MCF 10A (cell line): ENCODE results near the gene PREB. TPM values are rescaled to one million over a fixed set of nuclear protein-coding genes. Genes with fewer than 3 reads are reported as not detected.
A peak's percentile ranks its signal among the peaks of the same experiment; 100 is the strongest.

Source experiments
- BruUV-seq: library from RNA; stranded (reverse); fragments of 400-500 nt; replicated peaks from 2 replicates; lab custom pipeline; 2021; lab: Mats Ljungman, UMichigan
- CTCF ChIA-PET: fragments of 300-600 bp; sonication (Branson Sonifier 250); formaldehyde crosslinking; extraction: SDS; loops from one replicate; lab custom pipeline; 2021; ENCODE audit warnings: antibody characterized with exemption, inconsistent platforms; lab: Yijun Ruan, JAX
- POLR2A ChIA-PET: fragments of 300-600, 350-650 bp; sonication (Branson Sonifier 250); formaldehyde crosslinking; extraction: SDS; loops from one replicate; lab custom pipeline; 2020; ENCODE audit warnings: antibody characterized with exemption, inconsistent platforms; lab: Yijun Ruan, JAX
- DNase-seq: peaks from one replicate; pipeline ENCODE4 v3.0.0-alpha.2; 2018; ENCODE audit not compliant: unreplicated experiment
- H3K27ac Mint-ChIP-seq: one replicate; pipeline ENCODE4 v1.8.0; 2022; ENCODE audit warnings: mild to moderate bottlenecking, low read depth, mixed read lengths; ENCODE audit not compliant: unreplicated experiment
- H3K27me3 Mint-ChIP-seq: one replicate; pipeline ENCODE4 v1.8.0; 2022; ENCODE audit warnings: mixed read lengths; ENCODE audit not compliant: insufficient read depth, unreplicated experiment
- H3K36me3 Mint-ChIP-seq: one replicate; pipeline ENCODE4 v1.8.0; 2022; ENCODE audit warnings: mild to moderate bottlenecking, moderate library complexity, mixed read lengths; ENCODE audit not compliant: insufficient read depth, unreplicated experiment
- H3K4me1 Mint-ChIP-seq: one replicate; pipeline ENCODE4 v1.8.0; 2022; ENCODE audit warnings: mixed read lengths; ENCODE audit not compliant: insufficient read depth, unreplicated experiment
- H3K4me3 Mint-ChIP-seq: one replicate; pipeline ENCODE4 v1.8.0; 2022; ENCODE audit warnings: mild to moderate bottlenecking, moderate library complexity, mixed read lengths; ENCODE audit not compliant: unreplicated experiment
- H3K9me3 Mint-ChIP-seq: one replicate; pipeline ENCODE4 v1.8.0; 2022; ENCODE audit warnings: mixed read lengths; ENCODE audit not compliant: unreplicated experiment
- intact Hi-C: fragments of 100-400 bp; cut with micrococcal nuclease; formaldehyde crosslinking; loops from 2 replicates; pipeline ENCODE4 v1.14.1; 2022
- total RNA-seq: library from RNA; stranded (reverse); gene quantifications from 2 replicates; pipeline ENCODE4 v1.2.3, GENCODE V29; 2022
- TF ChIP-seq, protein P1 (sequence below): fragments of 200-600 bp; IDR thresholded peaks from one replicate; pipeline ENCODE4 v1.8.0; 2022; ENCODE audit warnings: antibody characterized with exemption, mild to moderate bottlenecking; ENCODE audit not compliant: unreplicated experiment

The PREB gene
- total RNA-seq, 1 experiment from 2014 or later: 68.5 TPM

DNA sequence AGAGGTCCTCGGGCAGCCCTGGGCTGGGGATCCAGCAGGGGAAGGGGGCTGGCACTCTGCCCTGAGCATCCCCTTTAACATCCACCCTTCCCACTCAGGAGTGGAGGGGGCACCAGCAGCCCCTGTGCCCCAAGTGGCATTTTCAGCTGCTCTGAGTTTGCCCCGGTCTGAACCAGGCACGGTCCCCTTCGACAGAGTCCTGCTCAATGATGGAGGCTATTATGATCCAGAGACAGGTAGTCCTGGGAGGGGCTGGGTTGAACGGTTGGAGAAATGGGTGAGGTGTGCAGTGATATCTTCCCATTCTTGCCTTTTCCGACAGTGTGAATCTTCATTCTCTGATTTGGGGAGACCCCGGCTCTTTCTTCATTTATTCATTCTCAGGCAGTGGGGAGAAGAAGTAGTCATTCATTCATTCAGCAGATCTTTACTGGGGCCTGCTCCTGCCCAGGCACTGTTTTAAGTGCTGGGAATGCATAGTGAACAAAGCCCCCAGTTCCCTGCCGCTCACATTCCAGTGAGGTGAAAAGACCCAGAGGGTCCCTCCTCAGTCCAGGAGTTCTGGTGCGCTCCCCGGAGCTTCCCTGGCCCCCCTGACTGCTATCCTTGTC is 49.3 kb downstream of the PREB start:
- H3K4me3 Mint-ChIP-seq: peak overlapping the region; percentile 75
- ChIA-PET POLR2A (interaction anchor here (0.8 to 2.4 kb wide), 7 partner anchors 11 to 238 kb away, joined by 3 to 8 read pairs (median 4); partner anchors contain the start of genes AGBL5, MPV17 and OST4), CTCF (interaction anchor here (0.6 to 2.0 kb wide), 13 partner anchors 12 to 1189 kb away, joined by 3 to 10 read pairs (median 4); partner anchors contain the start of gene TMEM214)
- BruUV-seq: TSS peak; percentile 16
- H3K27ac Mint-ChIP-seq: no peak overlapping the region
- no peaks in the 10 kb centered on the region for H3K9me3 Mint-ChIP-seq
- TF ChIP-seq, protein P1, sequence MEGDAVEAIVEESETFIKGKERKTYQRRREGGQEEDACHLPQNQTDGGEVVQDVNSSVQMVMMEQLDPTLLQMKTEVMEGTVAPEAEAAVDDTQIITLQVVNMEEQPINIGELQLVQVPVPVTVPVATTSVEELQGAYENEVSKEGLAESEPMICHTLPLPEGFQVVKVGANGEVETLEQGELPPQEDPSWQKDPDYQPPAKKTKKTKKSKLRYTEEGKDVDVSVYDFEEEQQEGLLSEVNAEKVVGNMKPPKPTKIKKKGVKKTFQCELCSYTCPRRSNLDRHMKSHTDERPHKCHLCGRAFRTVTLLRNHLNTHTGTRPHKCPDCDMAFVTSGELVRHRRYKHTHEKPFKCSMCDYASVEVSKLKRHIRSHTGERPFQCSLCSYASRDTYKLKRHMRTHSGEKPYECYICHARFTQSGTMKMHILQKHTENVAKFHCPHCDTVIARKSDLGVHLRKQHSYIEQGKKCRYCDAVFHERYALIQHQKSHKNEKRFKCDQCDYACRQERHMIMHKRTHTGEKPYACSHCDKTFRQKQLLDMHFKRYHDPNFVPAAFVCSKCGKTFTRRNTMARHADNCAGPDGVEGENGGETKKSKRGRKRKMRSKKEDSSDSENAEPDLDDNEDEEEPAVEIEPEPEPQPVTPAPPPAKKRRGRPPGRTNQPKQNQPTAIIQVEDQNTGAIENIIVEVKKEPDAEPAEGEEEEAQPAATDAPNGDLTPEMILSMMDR: no peak
- H3K36me3 Mint-ChIP-seq: no peaks in the 10 kb centered on the region
- H3K4me1 Mint-ChIP-seq: peaks cover 11% of the 10 kb centered on the region
- no peak for DNase-seq
- intact Hi-C loops: loop anchor here (1.0 kb wide), 1 partner anchor 124 kb away; no protein-coding TSS in a partner anchor
- H3K27me3 Mint-ChIP-seq: no peaks in the 10 kb centered on the region

GRCh38 chr2:27084297-27085061 is 50.0 kb downstream of the PREB start:
- no TSS peak for BruUV-seq
- Mint-ChIP-seq H3K27ac (no peak overlapping the region), H3K36me3 (no peaks in the 10 kb centered on the region), H3K9me3 (no peaks in the 10 kb centered on the region), H3K27me3 (no peaks in the 10 kb centered on the region), H3K4me3 (no peak overlapping the region), H3K4me1 (peaks cover 11% of the 10 kb centered on the region)
- no peak for DNase-seq
- ChIA-PET POLR2A (interaction anchor here (1.3 to 3.3 kb wide), 6 partner anchors 10 to 209 kb away, joined by 4 to 12 read pairs (median 6); partner anchors contain the start of genes AGBL5 and OST4), CTCF (interaction anchor here (0.5 to 2.0 kb wide), 13 partner anchors 9 to 239 kb away, joined by 3 to 10 read pairs (median 3); no protein-coding TSS in a partner anchor)
- TF ChIP-seq, protein P1: no peak
- intact Hi-C loops: loop anchor here (1.0 kb wide), 1 partner anchor 123 kb away; no protein-coding TSS in a partner anchor

DNA sequence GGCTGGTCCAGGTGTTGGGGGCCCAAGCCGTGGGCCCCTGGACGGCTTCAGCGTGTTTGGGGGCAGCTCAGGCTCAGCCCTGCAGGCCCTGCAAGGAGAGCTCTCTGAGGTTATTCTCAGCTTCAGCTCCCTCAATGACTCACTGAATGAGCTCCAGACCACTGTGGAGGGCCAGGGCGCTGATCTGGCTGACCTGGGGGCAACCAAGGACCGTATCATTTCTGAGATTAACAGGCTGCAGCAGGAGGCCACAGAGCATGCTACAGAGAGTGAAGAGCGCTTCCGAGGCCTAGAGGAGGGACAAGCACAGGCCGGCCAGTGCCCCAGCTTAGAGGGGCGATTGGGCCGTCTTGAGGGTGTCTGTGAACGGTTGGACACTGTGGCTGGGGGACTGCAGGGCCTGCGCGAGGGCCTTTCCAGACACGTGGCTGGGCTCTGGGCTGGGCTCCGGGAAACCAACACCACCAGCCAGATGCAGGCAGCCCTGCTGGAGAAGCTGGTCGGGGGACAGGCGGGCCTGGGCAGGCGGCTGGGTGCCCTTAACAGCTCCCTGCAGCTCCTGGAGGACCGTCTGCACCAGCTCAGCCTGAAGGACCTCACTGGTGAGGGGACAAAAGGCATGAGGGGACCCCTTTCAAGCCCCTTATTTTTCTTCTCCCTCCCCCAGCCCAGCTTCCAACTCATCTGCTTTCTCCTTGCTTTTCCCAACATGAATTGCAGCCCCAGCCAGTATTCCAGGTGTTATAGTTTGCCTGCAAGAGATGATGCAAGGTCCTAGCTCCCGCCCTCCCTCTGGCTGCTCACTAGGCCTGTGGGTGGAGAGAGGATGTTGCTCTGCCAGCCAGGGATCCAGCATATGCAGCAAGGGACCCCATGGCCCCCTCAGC is 50.8 kb downstream of the PREB start:
- POLR2A ChIA-PET: interaction anchor here (0.9 to 3.3 kb wide), 7 partner anchors 9 to 237 kb away, joined by 3 to 12 read pairs (median 4); partner anchors contain the start of genes AGBL5, ATRAID, OST4 and PREB
- CTCF ChIA-PET: interaction anchor here (0.5 to 1.1 kb wide), 8 partner anchors 10 to 1381 kb away, joined by 3 to 4 read pairs (median 3); no protein-coding TSS in a partner anchor
- Mint-ChIP-seq H3K27ac (no peak overlapping the region), H3K36me3 (no peaks in the 10 kb centered on the region), H3K4me3 (no peak overlapping the region), H3K27me3 (no peaks in the 10 kb centered on the region), H3K9me3 (no peaks in the 10 kb centered on the region), H3K4me1 (peaks cover 11% of the 10 kb centered on the region)
- intact Hi-C loops: no loop called here
- DNase-seq: peak; percentile 28
- TF ChIP-seq, protein P1: no peak
- BruUV-seq: no TSS peak
